ENCODE measurements around the gene GPR39. TPM values are rescaled to one million over a fixed set of nuclear protein-coding genes. Genes with fewer than 3 reads are reported as not detected.

The GPR39 gene
- total RNA-seq, 6 donors from 2014 or later = 10.1 to 45.9 (median 24.0) TPM

DNA sequence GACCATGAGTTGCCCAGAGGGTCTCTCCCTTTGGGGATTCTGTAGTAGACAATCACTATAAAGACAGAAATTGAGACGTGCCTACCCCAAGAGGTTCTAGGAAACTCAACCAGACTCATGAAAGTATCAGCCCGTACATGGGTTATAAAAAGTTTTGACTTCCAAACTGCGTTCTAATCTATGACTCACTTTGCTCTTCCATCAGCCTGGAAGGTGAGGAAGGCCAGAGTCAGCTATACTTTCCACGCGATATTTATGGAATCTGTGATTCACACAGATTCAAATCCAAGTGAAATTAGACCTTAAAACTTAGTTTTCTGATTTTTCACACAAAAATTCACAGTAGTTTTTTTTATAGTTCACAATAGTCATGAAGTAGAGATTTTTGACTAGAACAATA lies 261.1 kb downstream of the GPR39 start:
- no peaks in the 10 kb centered on the region for H3K4me1 ChIP-seq
- H3K9me3 ChIP-seq = no peaks in the 10 kb centered on the region
- no peaks in the 10 kb centered on the region for H3K27me3 ChIP-seq
- no peaks in the 10 kb centered on the region for H3K36me3 ChIP-seq
- H3K27ac ChIP-seq = no peak overlapping the region
- TF ChIP-seq POLR2A (IDR thresholded peaks at IDR 0.05) (no peak), EP300 (IDR thresholded peaks at IDR 0.05) (no peak), POLR2AphosphoS5 (IDR thresholded peaks at IDR 0.05) (no peak)
- TF ChIP-seq, protein P1, sequence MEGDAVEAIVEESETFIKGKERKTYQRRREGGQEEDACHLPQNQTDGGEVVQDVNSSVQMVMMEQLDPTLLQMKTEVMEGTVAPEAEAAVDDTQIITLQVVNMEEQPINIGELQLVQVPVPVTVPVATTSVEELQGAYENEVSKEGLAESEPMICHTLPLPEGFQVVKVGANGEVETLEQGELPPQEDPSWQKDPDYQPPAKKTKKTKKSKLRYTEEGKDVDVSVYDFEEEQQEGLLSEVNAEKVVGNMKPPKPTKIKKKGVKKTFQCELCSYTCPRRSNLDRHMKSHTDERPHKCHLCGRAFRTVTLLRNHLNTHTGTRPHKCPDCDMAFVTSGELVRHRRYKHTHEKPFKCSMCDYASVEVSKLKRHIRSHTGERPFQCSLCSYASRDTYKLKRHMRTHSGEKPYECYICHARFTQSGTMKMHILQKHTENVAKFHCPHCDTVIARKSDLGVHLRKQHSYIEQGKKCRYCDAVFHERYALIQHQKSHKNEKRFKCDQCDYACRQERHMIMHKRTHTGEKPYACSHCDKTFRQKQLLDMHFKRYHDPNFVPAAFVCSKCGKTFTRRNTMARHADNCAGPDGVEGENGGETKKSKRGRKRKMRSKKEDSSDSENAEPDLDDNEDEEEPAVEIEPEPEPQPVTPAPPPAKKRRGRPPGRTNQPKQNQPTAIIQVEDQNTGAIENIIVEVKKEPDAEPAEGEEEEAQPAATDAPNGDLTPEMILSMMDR (IDR thresholded peaks at IDR 0.05) = no peak
- no peak for DNase-seq
- 92 to 94% methylated on average over 5 of the region's 5 CpGs for WGBS, 2 donors
- no peak overlapping the region for H3K4me3 ChIP-seq
- ATAC-seq (ENCODE audit: low FRiP score in 2 of 2) = no peak

DNA sequence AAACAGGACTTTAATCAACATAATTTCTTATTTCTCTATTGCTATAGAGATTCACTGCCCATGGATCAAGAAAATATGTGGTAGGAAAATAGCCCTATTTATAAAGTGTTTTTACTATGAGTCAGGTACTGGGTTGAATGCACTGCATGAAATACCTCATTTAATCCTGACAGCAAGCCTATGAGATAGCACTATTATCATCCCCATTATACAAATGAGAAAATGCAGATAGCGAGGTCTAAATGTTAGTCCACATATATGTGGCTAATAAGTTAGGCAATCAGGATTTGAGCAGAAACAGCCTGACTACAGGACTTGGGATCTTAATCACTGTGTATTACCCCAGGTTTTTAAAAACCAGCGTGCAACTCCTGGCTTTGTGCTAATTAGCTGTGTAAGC lies 261.9 kb downstream of the GPR39 start:
- Histone ChIP-seq H3K9me3 (no peaks in the 10 kb centered on the region), H3K27me3 (no peaks in the 10 kb centered on the region), H3K27ac (no peak overlapping the region), H3K36me3 (no peaks in the 10 kb centered on the region), H3K4me1 (no peaks in the 10 kb centered on the region), H3K4me3 (no peak overlapping the region)
- ATAC-seq (ENCODE audit: low FRiP score in 2 of 2) (no peak), DNase-seq (no peak)
- TF ChIP-seq, protein P1 (IDR thresholded peaks at IDR 0.05) = no peak
- TF ChIP-seq POLR2A (IDR thresholded peaks at IDR 0.05) (no peak), POLR2AphosphoS5 (IDR thresholded peaks at IDR 0.05) (no peak), EP300 (IDR thresholded peaks at IDR 0.05) (no peak)
- WGBS, 2 donors = 91 to 97% methylated on average over 2 of the region's 2 CpGs

DNA sequence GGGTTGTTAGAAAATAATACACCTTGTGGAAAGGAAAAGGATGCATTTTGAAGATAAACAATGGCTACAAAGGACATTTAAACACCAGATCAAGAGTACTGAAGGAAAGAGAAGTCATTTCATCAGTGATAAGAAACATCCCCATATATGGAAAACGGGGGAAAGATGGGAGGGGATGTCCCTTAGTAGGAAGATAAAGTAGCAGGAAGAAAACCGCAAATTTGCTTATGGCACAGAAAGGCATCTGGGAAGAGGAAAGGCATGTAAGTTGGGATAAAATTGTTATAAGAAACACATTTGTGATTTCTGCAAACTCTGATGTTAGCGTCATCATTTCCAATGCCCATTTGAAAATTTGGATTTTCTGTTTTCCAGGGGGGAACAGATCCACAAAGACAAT lies 263.9 kb downstream of the GPR39 start:
- no peaks in the 10 kb centered on the region for H3K4me1 ChIP-seq
- no peaks in the 10 kb centered on the region for H3K36me3 ChIP-seq
- WGBS, 2 donors = 76 to 83% methylated on average over 3 of the region's 3 CpGs
- H3K4me3 ChIP-seq = no peak overlapping the region
- no peaks in the 10 kb centered on the region for H3K27me3 ChIP-seq
- no peak for DNase-seq
- H3K27ac ChIP-seq = no peak overlapping the region
- TF ChIP-seq POLR2AphosphoS5 (IDR thresholded peaks at IDR 0.05) (no peak), POLR2A (IDR thresholded peaks at IDR 0.05) (no peak), EP300 (IDR thresholded peaks at IDR 0.05) (no peak)
- TF ChIP-seq, protein P1 (IDR thresholded peaks at IDR 0.05) = no peak
- H3K9me3 ChIP-seq = no peaks in the 10 kb centered on the region
- ATAC-seq (ENCODE audit: low FRiP score in 2 of 2) = no peak

DNA sequence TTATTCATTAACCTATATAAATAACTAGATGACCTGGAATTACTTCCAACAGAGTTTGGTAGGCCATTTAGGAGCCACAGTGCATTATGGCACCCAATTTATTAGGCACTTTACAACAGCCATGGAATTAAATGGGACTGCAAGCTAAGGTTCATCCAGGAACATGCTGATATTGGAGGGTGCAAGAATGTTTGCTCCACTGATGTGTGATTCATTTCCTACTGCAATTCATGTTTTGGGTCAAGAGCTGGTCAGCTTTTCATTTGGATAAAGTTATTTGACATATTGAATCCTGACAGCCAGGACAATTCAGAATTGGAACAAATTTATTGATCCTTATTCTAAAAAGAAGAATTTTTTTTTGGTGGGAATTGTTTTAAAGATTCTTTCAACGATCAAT lies 265.2 kb downstream of the GPR39 start:
- Histone ChIP-seq H3K4me1 (no peaks in the 10 kb centered on the region), H3K9me3 (no peaks in the 10 kb centered on the region), H3K27ac (no peak overlapping the region), H3K36me3 (no peaks in the 10 kb centered on the region), H3K4me3 (no peak overlapping the region), H3K27me3 (no peaks in the 10 kb centered on the region)
- TF ChIP-seq, protein P1 (IDR thresholded peaks at IDR 0.05) = no peak
- TF ChIP-seq POLR2A (IDR thresholded peaks at IDR 0.05) (no peak), POLR2AphosphoS5 (IDR thresholded peaks at IDR 0.05) (no peak), EP300 (IDR thresholded peaks at IDR 0.05) (no peak)
- WGBS, 2 donors = 89 to 96% methylated on average over 1 of the region's 1 CpG
- DNase-seq (no peak), ATAC-seq (ENCODE audit: low FRiP score in 2 of 2) (no peak)

DNA sequence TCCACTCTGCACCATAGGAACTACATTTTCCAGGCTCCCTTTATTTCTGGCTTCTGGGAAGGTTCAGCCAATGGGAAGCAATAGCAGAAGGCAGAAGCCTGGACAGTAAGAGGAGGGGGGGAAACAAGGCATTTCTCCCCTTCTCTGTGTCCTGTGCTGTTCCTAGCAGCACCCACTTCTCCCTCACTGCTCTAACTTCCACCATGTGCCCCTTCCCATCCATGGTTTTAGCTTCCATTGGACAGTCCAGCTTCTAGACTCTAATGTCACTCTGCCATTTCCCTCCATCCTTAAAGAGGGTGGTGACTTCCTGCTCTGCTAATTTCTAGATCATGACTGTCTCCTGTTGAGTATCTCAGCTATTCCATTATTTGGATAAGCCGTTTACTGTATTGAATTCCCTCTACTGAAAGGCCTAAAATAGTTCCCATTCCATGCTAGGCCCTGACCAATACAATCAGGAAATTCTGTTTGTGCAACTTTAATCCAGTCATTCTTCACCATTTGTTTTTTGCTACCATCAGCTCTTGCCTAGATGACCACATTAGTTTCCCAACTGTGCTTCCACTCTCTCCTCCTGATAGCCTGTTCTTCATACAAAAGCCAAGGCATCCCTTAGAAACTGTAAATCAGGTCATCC lies 274.2 kb downstream of the GPR39 start:
- H3K4me1 ChIP-seq = no peaks in the 10 kb centered on the region
- no peaks in the 10 kb centered on the region for H3K9me3 ChIP-seq

More for the DNA sequence above, 274.2 kb downstream of the GPR39 start:
- no peaks in the 10 kb centered on the region for H3K36me3 ChIP-seq
- 57 to 68% methylated on average over 1 of the region's 1 CpG for WGBS, 2 donors
- no peak overlapping the region for H3K27ac ChIP-seq
- ATAC-seq (ENCODE audit: low FRiP score in 2 of 2) (no peak), DNase-seq (no peak)
- H3K4me3 ChIP-seq = no peak overlapping the region
- TF ChIP-seq POLR2A (IDR thresholded peaks at IDR 0.05) = no peak
- TF ChIP-seq EP300 (IDR thresholded peaks at IDR 0.05) = no peak
- no peak for TF ChIP-seq POLR2AphosphoS5 (IDR thresholded peaks at IDR 0.05)
- TF ChIP-seq, protein P1 (IDR thresholded peaks at IDR 0.05) = no peak
- H3K27me3 ChIP-seq = no peaks in the 10 kb centered on the region

All from upper lobe of left lung (tissue), 6 donors.